ENCODE measurements around the gene CD200. TPM values are rescaled to one million over a fixed set of nuclear protein-coding genes. Genes with fewer than 3 reads are reported as not detected.

Gene CD200
- total RNA-seq, 8 experiments from 2014 or later: 1.0 to 79.1 (median 65.7) TPM; not detected in 1

DNA sequence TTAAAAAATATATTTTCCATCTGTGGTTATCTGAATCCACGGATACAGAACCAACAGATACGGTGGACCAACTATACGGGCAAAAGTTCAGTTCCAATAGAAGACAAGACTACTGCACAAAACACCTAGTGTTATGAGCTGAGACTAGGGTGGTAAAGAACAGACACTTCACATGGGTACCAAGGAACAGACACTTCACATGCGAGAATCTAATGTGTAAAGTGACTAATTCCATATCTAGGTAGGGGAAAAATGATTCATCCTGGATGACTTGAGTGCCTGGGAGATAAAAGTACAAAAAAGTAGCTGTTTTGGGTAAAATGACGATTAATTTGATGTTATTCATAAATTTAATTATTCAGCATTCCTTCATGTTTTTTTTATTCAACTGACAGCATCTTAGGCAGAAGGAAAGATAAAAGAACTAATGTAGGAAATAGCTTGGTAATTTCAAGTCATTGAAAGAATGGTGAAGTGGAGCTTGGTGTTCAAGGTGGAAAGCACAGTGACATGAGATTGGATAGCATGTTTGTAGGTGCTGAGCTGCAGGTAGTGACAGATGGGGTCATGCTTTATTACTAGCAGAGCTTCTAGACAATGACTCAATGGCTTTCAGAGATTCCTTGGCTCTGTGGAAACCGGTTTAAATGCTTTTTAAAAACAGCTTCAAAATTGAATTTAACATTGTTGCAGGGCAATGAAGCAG, 5.2 kb downstream of the CD200 start:
- in situ Hi-C loops (cut with MboI; ENCODE audit: low pct_unique_long_range_greater_than_20kb in 2 of 9, low sequenced_read_pairs in 9 of 9, unreplicated experiment in 9 of 9): loop anchor here in 1 of 9 experiments (25.0 kb wide), 1 partner anchor 174 kb away; no protein-coding TSS in a partner anchor
- H3K27ac ChIP-seq: no peak overlapping the region
- no peak overlapping the region for H3K4me3 ChIP-seq
- no peak for ATAC-seq (replicated peaks in 6 of 8)
- WGBS, 10 experiments: 27 to 100% (median 91%) methylated on average over 1 to 6 of the region's 6 CpGs
- peaks cover 3 to 37% of the 10 kb centered on the region in 2 donors for H3K4me1 ChIP-seq (replicated peaks in 1 of 2)

DNA sequence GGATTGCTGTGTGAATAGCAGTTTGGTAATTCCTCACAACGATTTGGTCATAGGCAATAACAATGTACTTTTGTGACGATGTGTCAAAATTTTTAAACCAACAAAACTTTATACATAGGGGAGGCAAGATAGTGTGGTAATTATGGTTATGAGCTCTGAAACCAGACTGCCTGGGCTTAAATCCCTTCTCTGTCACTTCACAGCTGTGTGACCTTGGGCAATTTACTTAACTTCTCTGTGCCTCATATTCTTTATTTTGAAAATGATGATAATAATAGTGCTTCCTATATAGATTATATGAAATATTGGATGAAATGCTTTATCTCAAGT, 5.7 kb downstream of the CD200 start:
- peaks cover 3 to 37% of the 10 kb centered on the region in 2 donors for H3K4me1 ChIP-seq (replicated peaks in 1 of 2)
- in situ Hi-C loops (cut with MboI; ENCODE audit: low pct_unique_long_range_greater_than_20kb in 2 of 9, low sequenced_read_pairs in 9 of 9, unreplicated experiment in 9 of 9): loop anchor here in 1 of 9 experiments (25.0 kb wide), 1 partner anchor 174 kb away; no protein-coding TSS in a partner anchor
- H3K27ac ChIP-seq: no peak overlapping the region
- 0 to 88% (median 36%) methylated on average over 1 to 2 of the region's 2 CpGs; no CpG with 5 or more reads in 3 of the 10 experiments for WGBS, 10 experiments
- no peak overlapping the region for H3K4me3 ChIP-seq
- no peak for ATAC-seq (replicated peaks in 6 of 8)

DNA sequence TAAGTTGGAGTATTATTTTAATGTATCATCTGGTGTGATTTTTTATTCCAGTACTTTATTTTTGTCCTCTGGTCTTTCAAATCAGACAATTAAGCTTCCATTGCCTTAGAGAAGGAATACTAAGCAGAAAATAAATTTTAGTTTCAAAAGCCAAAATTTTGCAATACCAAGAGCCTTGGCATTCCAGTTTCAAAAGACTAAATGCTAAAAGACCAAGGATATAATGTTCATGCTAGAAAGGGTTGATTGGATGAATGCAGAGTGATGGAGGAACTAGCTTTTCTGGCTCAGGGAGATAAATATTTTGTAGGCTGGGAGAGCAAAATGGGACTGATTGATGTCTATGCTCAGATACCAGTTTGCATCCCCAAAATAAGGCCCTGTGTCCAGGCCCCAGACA, 6.2 kb downstream of the CD200 start:
- no peak overlapping the region for H3K4me3 ChIP-seq
- in situ Hi-C loops (cut with MboI; ENCODE audit: low pct_unique_long_range_greater_than_20kb in 2 of 9, low sequenced_read_pairs in 9 of 9, unreplicated experiment in 9 of 9): loop anchor here in 1 of 9 experiments (25.0 kb wide), 1 partner anchor 173 kb away; no protein-coding TSS in a partner anchor
- ATAC-seq (replicated peaks in 6 of 8): no peak
- H3K4me1 ChIP-seq (replicated peaks in 1 of 2): peaks cover 3 to 37% of the 10 kb centered on the region in 2 donors
- no peak overlapping the region for H3K27ac ChIP-seq

- Histone ChIP-seq H3K4me3 (no peak overlapping the region), H3K27ac (no peak overlapping the region), H3K4me1 (replicated peaks in 1 of 2) (peaks cover 3 to 37% of the 10 kb centered on the region in 2 donors)
- ATAC-seq (replicated peaks in 6 of 8): no peak
- 33 to 100% (median 97%) methylated on average over 1 to 2 of the region's 2 CpGs for WGBS, 10 experiments
- in situ Hi-C loops (cut with MboI; ENCODE audit: low pct_unique_long_range_greater_than_20kb in 2 of 9, low sequenced_read_pairs in 9 of 9, unreplicated experiment in 9 of 9): loop anchor here in 1 of 9 experiments (25.0 kb wide), 1 partner anchor 173 kb away; no protein-coding TSS in a partner anchor
Measured at GRCh38 chr3:112339609-112340008, 6.7 kb downstream of the CD200 start.

- Histone ChIP-seq H3K27ac (no peak overlapping the region), H3K4me1 (replicated peaks in 1 of 2) (peaks cover 3 to 25% of the 10 kb centered on the region in 2 donors), H3K4me3 (no peak overlapping the region)
- in situ Hi-C loops (cut with MboI; ENCODE audit: low pct_unique_long_range_greater_than_20kb in 2 of 9, low sequenced_read_pairs in 9 of 9, unreplicated experiment in 9 of 9): loop anchor here in 1 of 9 experiments (25.0 kb wide), 1 partner anchor 171 kb away; no protein-coding TSS in a partner anchor
- WGBS, 10 experiments: 0 to 100% (median 93%) methylated on average over 1 to 2 of the region's 2 CpGs
- ATAC-seq (replicated peaks in 6 of 8): no peak
Measured at GRCh38 chr3:112341386-112341785, 8.4 kb downstream of the CD200 start.

GRCh38 chr3:112345681-112346080, 12.7 kb downstream of the CD200 start:
- H3K27ac ChIP-seq: no peak overlapping the region

DNA sequence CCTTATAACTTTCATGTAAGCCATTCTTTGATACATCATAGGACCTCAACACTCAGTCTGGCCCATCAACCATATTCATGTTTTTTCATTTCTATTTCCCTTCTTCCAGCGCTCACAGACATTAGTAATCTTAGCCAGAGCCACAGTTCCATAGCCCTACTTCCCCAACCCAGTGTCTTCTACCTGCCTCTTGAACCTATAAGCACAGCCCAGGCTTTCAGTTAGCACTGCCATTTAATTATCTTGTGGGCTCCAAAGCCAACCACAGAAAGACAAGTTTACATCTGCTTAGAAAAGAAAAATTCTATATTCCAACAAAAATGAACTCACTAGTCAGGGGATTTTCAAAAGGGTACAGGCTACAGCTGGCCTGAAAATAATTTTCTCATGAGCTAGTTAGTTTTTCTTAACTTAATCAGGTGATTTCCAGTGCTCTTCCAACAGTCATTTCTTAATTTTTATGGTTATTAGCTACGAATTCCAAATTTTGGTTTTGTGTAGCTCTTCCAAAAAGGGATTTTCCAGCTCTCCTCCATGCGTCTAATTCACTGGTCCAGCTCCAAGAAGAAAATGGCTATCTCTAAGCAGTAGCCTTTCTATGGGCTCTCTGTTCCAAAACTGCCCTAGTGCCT, 13.7 kb downstream of the CD200 start:
- Histone ChIP-seq H3K4me3 (no peak overlapping the region), H3K4me1 (replicated peaks in 1 of 2) (peaks cover 17 to 27% of the 10 kb centered on the region in 2 donors), H3K27ac (no peak overlapping the region)
- WGBS, 10 experiments: 6 to 100% (median 91%) methylated on average over 1 to 3 of the region's 3 CpGs
- no peak for ATAC-seq (replicated peaks in 6 of 8)
- in situ Hi-C loops (cut with MboI; ENCODE audit: low pct_unique_long_range_greater_than_20kb in 2 of 9, low sequenced_read_pairs in 9 of 9, unreplicated experiment in 9 of 9): loop anchor here in 1 of 9 experiments (25.0 kb wide), 1 partner anchor 166 kb away; no protein-coding TSS in a partner anchor

More at GRCh38 chr3:112345681-112346080, 12.7 kb downstream of the CD200 start:
- Histone ChIP-seq H3K4me3 (no peak overlapping the region), H3K4me1 (replicated peaks in 1 of 2) (peaks cover 9 to 18% of the 10 kb centered on the region in 2 donors)
- 43 to 100% (median 94%) methylated on average over 1 to 2 of the region's 2 CpGs; no CpG with 5 or more reads in 1 of the 10 experiments for WGBS, 10 experiments
- in situ Hi-C loops (cut with MboI; ENCODE audit: low pct_unique_long_range_greater_than_20kb in 2 of 9, low sequenced_read_pairs in 9 of 9, unreplicated experiment in 9 of 9): loop anchor here in 1 of 9 experiments (25.0 kb wide), 1 partner anchor 167 kb away; no protein-coding TSS in a partner anchor
- ATAC-seq (replicated peaks in 6 of 8): no peak

DNA sequence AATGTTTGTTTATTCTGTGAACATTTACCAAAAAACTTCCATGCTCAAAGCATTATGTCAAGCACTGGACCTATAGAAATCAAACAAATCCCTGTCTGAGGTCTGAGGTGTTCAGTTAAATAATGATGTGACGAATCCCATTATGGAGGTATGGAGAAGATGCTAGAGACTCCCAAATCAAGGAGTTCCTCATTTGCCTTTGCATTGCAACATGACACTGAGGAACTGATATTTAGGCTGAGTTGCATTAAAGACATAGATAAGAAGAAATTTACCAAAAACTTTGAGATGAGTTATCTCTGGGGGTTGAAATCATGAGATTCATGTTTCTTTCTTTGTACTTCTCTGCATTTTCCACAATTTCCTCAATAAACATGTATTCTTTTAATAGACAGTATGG, 16.0 kb downstream of the CD200 start:
- peaks cover 20 to 46% of the 10 kb centered on the region in 2 donors for H3K4me1 ChIP-seq (replicated peaks in 1 of 2)
- in situ Hi-C loops (cut with MboI; ENCODE audit: low pct_unique_long_range_greater_than_20kb in 2 of 9, low sequenced_read_pairs in 9 of 9, unreplicated experiment in 9 of 9): loop anchor here in 1 of 9 experiments (25.0 kb wide), 1 partner anchor 163 kb away; no protein-coding TSS in a partner anchor
- ATAC-seq (replicated peaks in 6 of 8): no peak
- no peak overlapping the region for H3K27ac ChIP-seq
- 0 to 100% (median 71%) methylated on average over 1 of the region's 1 CpG; no CpG with 5 or more reads in 2 of the 10 experiments for WGBS, 10 experiments
- no peak overlapping the region for H3K4me3 ChIP-seq

DNA sequence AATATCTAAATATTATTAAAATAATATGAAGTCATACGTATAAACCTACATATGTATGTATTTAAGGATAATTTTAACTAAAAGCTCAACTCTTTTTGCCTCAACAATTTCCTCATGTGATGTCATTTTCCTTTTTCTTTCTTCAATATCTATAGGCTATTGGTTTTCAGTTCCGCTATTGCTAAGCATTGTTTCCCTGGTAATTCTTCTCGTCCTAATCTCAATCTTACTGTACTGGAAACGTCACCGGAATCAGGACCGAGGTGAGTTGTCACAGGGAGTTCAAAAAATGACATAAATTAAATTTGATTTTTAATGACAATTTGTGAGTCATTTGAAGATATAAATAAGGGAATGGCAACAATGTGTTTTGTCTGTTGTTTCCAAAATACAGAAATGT, 16.6 kb downstream of the CD200 start:
- in situ Hi-C loops (cut with MboI; ENCODE audit: low pct_unique_long_range_greater_than_20kb in 2 of 9, low sequenced_read_pairs in 9 of 9, unreplicated experiment in 9 of 9): loop anchor here in 1 of 9 experiments (25.0 kb wide), 1 partner anchor 163 kb away; no protein-coding TSS in a partner anchor
- Histone ChIP-seq H3K4me3 (no peak overlapping the region), H3K4me1 (replicated peaks in 1 of 2) (peaks cover 20 to 52% of the 10 kb centered on the region in 2 donors), H3K27ac (no peak overlapping the region)
- no peak for ATAC-seq (replicated peaks in 6 of 8)
- WGBS, 10 experiments: 43 to 97% (median 85%) methylated on average over 3 to 6 of the region's 6 CpGs; no CpG with 5 or more reads in 1 of the 10 experiments

- in situ Hi-C loops (cut with MboI; ENCODE audit: low pct_unique_long_range_greater_than_20kb in 2 of 9, low sequenced_read_pairs in 9 of 9, unreplicated experiment in 9 of 9): no loop called here
- Histone ChIP-seq H3K4me3 (no peak overlapping the region), H3K4me1 (replicated peaks in 1 of 2) (peaks cover 20 to 56% of the 10 kb centered on the region in 2 donors), H3K27ac (no peak overlapping the region)
- WGBS, 10 experiments: 0 to 55% (median 9%) methylated on average over 1 to 2 of the region's 2 CpGs; no CpG with 5 or more reads in 2 of the 10 experiments
- ATAC-seq (replicated peaks in 6 of 8): peak in 3 of 8 experiments; percentile 28 to 46 (median 38)
Measured at GRCh38 chr3:112350018-112350810, 17.3 kb downstream of the CD200 start.

DNA sequence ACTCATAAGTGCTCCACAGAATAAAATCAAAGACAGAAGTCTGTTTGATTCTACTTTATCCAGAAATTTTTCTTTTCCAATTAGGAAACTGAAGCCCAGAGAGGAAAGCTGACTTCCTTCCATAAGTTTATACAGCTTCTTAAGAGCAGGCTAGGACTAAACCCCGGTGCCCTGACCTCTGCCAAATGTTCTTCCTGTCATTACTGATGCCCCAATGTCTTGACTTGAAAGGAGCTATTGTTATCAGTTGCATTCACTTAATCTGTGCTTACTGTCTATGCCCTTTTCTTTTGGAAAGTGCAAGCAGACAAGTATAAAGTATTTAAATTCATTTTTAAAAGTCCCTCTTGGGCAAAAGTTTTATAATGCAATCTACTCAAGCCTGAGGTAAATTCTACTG, 18.1 kb downstream of the CD200 start:
- no peak for ATAC-seq (replicated peaks in 6 of 8)
- Histone ChIP-seq H3K27ac (no peak overlapping the region), H3K4me3 (no peak overlapping the region), H3K4me1 (replicated peaks in 1 of 2) (peaks cover 20 to 60% of the 10 kb centered on the region in 2 donors)
- in situ Hi-C loops (cut with MboI; ENCODE audit: low pct_unique_long_range_greater_than_20kb in 2 of 9, low sequenced_read_pairs in 9 of 9, unreplicated experiment in 9 of 9): no loop called here
- WGBS, 10 experiments: 0 to 14% (median 0%) methylated on average over 1 of the region's 1 CpG; no CpG with 5 or more reads in 3 of the 10 experiments

- in situ Hi-C loops (cut with MboI; ENCODE audit: low pct_unique_long_range_greater_than_20kb in 2 of 9, low sequenced_read_pairs in 9 of 9, unreplicated experiment in 9 of 9): no loop called here
- Histone ChIP-seq H3K4me1 (replicated peaks in 1 of 2) (peaks cover 20 to 60% of the 10 kb centered on the region in 2 donors), H3K27ac (no peak overlapping the region), H3K4me3 (no peak overlapping the region)
- 0 to 60% (median 39%) methylated on average over 1 to 2 of the region's 2 CpGs; no CpG with 5 or more reads in 3 of the 10 experiments for WGBS, 10 experiments
- no peak for ATAC-seq (replicated peaks in 6 of 8)
Measured at GRCh38 chr3:112351823-112352222, 18.9 kb downstream of the CD200 start.

Data from motor neuron (in vitro differentiated cells).